Panc1 (cell line): ENCODE results near the gene GOLGA8A. TPM values are rescaled to one million over a fixed set of nuclear protein-coding genes. Genes with fewer than 3 reads are reported as not detected.

ENCODE experiments used
- ATAC-seq: fragments of 200-7000 bp; cut with Tn5 transposase; 2 replicates; pipeline ENCODE4 v1.9.1; 2020; ENCODE audit warnings: mild to moderate bottlenecking, moderate library complexity
- Bru-seq: library from RNA; stranded (reverse); fragments of 400-500 nt; gene quantifications from one replicate; lab custom pipeline; 2021; lab: Mats Ljungman, UMichigan
- BruChase-seq, 2 experiments: library from RNA; stranded (reverse); fragments of 400-500 nt; gene quantifications; one replicate each; lab custom pipeline; 2021; lab: Mats Ljungman, UMichigan
- BruUV-seq: library from RNA; stranded (reverse); fragments of 400-500 nt; replicated peaks from 2 replicates; lab custom pipeline; 2021; lab: Mats Ljungman, UMichigan
- CTCF ChIA-PET: fragments of 300-600 bp; sonication (Branson Sonifier 250); formaldehyde crosslinking; loops from one replicate; lab custom pipeline; 2022; ENCODE audit warnings: antibody characterized with exemption; lab: Charles Lee
- POLR2A ChIA-PET: fragments of 300-600 bp; sonication (Branson Sonifier 250); formaldehyde crosslinking; loops from one replicate; lab custom pipeline; 2022; ENCODE audit warnings: antibody characterized with exemption; lab: Charles Lee
- DNase-seq: peaks from one replicate; pipeline ENCODE4 v3.0.0-alpha.2; 2010; ENCODE audit warnings: low read depth, low spot score
- H3K27ac ChIP-seq: 2 replicates; pipeline ENCODE4 v1.5.1; 2011; ENCODE audit warnings: mild to moderate bottlenecking, low read length, inconsistent platforms
- H3K27me3 ChIP-seq: fragments of 200-500 bp; sonication (Bioruptor generic); 2 replicates; pipeline ENCODE4 v1.6.0; 2014; ENCODE audit warnings: low read length, inconsistent platforms; ENCODE audit not compliant: control insufficient read depth, insufficient read depth
- H3K36me3 ChIP-seq: fragments of 200-500 bp; sonication (Bioruptor generic); 2 replicates; pipeline ENCODE4 v1.5.1; 2014; ENCODE audit warnings: inconsistent platforms, mild to moderate bottlenecking, low read length, moderate library complexity; ENCODE audit not compliant: control insufficient read depth, insufficient read depth
- H3K4me1 ChIP-seq: 2 replicates; pipeline ENCODE4 v1.5.1; 2011; ENCODE audit warnings: inconsistent platforms, mild to moderate bottlenecking, low read length, moderate library complexity; ENCODE audit not compliant: control insufficient read depth, insufficient read depth
- H3K4me3 ChIP-seq, 2 experiments: 2 replicates each; pipeline ENCODE4 v1.5.1; 2011 to 2012; ENCODE audit warnings: low read depth in 2 of 2, low read length in 2 of 2, mild to moderate bottlenecking in 2 of 2, inconsistent platforms in 1 of 2, moderate library complexity in 1 of 2
- H3K9me3 ChIP-seq: fragments of 200-500 bp; sonication (Bioruptor generic); 2 replicates; pipeline ENCODE4 v1.5.1; 2014; ENCODE audit warnings: low read depth, mild to moderate bottlenecking, inconsistent platforms, low read length, moderate library complexity; ENCODE audit not compliant: control insufficient read depth, insufficient read depth
- POLR2AphosphoS5 ChIP-seq: IDR thresholded peaks from 2 replicates; pipeline ENCODE4 v1.6.1; 2012; ENCODE audit warnings: mild to moderate bottlenecking, low read depth, low read length, moderate library complexity
- SIN3A ChIP-seq: IDR thresholded peaks from 2 replicates; pipeline ENCODE4 v1.6.1; 2012; ENCODE audit warnings: low read depth, mild to moderate bottlenecking, low read length, moderate library complexity, borderline replicate concordance; ENCODE audit not compliant: insufficient read depth
- TCF7L2 ChIP-seq: IDR thresholded peaks from 2 replicates; pipeline ENCODE4 v1.6.1; 2011; ENCODE audit warnings: mild to moderate bottlenecking, low read depth, low read length, inconsistent platforms
- in situ Hi-C: cut with HindIII; loops from 2 replicates; pipeline ENCODE4 v1.10.0; 2016; ENCODE audit warnings: low sequenced_read_pairs, low pct_unique_long_range_greater_than_20kb
- intact Hi-C: fragments of 100-400 bp; cut with micrococcal nuclease; formaldehyde crosslinking; loops from one replicate; pipeline ENCODE4 v1.10.0; 2022; ENCODE audit not compliant: unreplicated experiment
- long read RNA-seq: library from polyadenylated mRNA; unstranded; transcript quantifications from one replicate; pipeline ENCODE4 v2.0.0, GENCODE V29; 2021; ENCODE audit not compliant: unreplicated experiment
- polyA plus RNA-seq: library from polyadenylated mRNA; unstranded; fragments of >200 nt; gene quantifications from one replicate; pipeline ENCODE4 v1.2.1, GENCODE V29; 2012; ENCODE audit warnings: missing spikeins; ENCODE audit not compliant: insufficient read length
- total RNA-seq: library from RNA; stranded (reverse); gene quantifications from one replicate; pipeline ENCODE4 v1.2.1, GENCODE V29; 2021; ENCODE audit not compliant: unreplicated experiment
- TF ChIP-seq, protein P1 (sequence below), 2 experiments: IDR thresholded peaks; 2 replicates each; pipeline ENCODE4 v1.6.1; 2011 to 2012; ENCODE audit warnings: low read depth in 2 of 2, control low read depth in 1 of 2, low read length in 1 of 2, mild to moderate bottlenecking in 1 of 2, moderate library complexity in 1 of 2; ENCODE audit not compliant: insufficient read depth in 1 of 2
- TF ChIP-seq, protein P2 (sequence below): fragments of 450-650 bp; IDR thresholded peaks from 2 replicates; pipeline ENCODE4 v1.5.1; 2017; ENCODE audit warnings: mild to moderate bottlenecking

GOLGA8A gene, protein sequence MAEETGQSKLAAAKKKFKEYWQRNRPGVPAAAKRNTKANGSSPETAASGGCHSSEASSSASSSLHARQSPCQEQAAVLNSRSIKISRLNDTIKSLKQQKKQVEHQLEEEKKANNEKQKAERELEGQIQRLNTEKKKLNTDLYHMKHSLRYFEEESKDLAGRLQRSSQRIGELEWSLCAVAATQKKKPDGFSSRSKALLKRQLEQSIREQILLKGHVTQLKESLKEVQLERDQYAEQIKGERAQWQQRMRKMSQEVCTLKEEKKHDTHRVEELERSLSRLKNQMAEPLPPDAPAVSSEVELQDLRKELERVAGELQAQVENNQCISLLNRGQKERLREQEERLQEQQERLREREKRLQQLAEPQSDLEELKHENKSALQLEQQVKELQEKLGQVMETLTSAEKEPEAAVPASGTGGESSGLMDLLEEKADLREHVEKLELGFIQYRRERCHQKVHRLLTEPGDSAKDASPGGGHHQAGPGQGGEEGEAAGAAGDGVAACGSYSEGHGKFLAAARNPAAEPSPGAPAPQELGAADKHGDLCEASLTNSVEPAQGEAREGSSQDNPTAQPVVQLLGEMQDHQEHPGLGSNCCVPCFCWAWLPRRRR
- total RNA-seq, result 99.1 TPM
- 90.4 TPM for polyA plus RNA-seq
- Bru-seq, nascent RNA, result percentile 93 among the genes with signal in this experiment
- BruChase-seq, experiment 1, labeled RNA remaining after a 2-hour chase, result percentile 95 among the genes with signal in this experiment
- BruChase-seq, experiment 2, labeled RNA remaining after a 6-hour chase, result percentile 98 among the genes with signal in this experiment
- long read RNA-seq, partial matches to known transcripts, result 133 of 223 reads
- long read RNA-seq, other reads (novel, unspliced or antisense), result 88 of 223 reads

DNA sequence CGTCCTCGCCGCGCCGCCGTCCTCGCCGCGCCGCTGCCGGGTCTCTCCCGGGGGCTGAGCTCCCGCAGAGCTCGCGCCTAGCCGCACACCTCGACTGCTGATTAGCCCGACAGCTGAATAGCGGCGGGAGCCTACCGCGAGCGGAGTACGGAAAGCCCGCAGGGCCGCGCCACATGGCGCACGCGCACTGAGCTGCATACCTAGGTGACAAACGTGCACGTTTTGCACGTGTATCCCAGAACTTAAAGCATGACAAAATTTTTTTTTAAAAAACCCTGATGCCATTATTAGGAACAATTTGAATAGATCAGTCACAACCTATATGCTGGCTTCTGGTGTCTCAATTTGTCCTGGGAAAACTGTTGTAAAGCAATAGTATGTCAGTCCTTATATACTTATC, at the start of gene GOLGA8A:
Gene GOLGA8A, minus strand, starts transcription at position 122 of the 400 bp plus-strand sequence. CDS start 48,117 bp downstream, outside the sequence.
- Histone ChIP-seq H3K27me3 (no peaks in the 10 kb centered on the region), H3K4me1 (peaks cover 8% of the 10 kb centered on the region; the same call in 1 of the 2 replicates), H3K36me3 (no peaks in the 10 kb centered on the region), H3K9me3 (no peaks in the 10 kb centered on the region), H3K4me3 (peak within 1 kb of the TSS; percentile 62 to 65), H3K27ac (peak within 1 kb of the TSS; percentile 76)
- intact Hi-C loops, result no loop called here
- in situ Hi-C loops, result no loop called here
- POLR2A ChIA-PET, result no interaction called here
- ATAC-seq, result peak; percentile 89
- BruUV-seq, result no TSS peak
- CTCF ChIA-PET, result no interaction called here
- TF ChIP-seq POLR2AphosphoS5, result peak; percentile 71
- TF ChIP-seq, protein P1, sequence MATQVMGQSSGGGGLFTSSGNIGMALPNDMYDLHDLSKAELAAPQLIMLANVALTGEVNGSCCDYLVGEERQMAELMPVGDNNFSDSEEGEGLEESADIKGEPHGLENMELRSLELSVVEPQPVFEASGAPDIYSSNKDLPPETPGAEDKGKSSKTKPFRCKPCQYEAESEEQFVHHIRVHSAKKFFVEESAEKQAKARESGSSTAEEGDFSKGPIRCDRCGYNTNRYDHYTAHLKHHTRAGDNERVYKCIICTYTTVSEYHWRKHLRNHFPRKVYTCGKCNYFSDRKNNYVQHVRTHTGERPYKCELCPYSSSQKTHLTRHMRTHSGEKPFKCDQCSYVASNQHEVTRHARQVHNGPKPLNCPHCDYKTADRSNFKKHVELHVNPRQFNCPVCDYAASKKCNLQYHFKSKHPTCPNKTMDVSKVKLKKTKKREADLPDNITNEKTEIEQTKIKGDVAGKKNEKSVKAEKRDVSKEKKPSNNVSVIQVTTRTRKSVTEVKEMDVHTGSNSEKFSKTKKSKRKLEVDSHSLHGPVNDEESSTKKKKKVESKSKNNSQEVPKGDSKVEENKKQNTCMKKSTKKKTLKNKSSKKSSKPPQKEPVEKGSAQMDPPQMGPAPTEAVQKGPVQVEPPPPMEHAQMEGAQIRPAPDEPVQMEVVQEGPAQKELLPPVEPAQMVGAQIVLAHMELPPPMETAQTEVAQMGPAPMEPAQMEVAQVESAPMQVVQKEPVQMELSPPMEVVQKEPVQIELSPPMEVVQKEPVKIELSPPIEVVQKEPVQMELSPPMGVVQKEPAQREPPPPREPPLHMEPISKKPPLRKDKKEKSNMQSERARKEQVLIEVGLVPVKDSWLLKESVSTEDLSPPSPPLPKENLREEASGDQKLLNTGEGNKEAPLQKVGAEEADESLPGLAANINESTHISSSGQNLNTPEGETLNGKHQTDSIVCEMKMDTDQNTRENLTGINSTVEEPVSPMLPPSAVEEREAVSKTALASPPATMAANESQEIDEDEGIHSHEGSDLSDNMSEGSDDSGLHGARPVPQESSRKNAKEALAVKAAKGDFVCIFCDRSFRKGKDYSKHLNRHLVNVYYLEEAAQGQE (IDR thresholded peaks at IDR 0.05; ENCODE audit: insufficient read depth in 1 of 2, low read depth in 2 of 2, low read length in 1 of 2), result no peak
- DNase-seq, result peak; percentile 70

DNA sequence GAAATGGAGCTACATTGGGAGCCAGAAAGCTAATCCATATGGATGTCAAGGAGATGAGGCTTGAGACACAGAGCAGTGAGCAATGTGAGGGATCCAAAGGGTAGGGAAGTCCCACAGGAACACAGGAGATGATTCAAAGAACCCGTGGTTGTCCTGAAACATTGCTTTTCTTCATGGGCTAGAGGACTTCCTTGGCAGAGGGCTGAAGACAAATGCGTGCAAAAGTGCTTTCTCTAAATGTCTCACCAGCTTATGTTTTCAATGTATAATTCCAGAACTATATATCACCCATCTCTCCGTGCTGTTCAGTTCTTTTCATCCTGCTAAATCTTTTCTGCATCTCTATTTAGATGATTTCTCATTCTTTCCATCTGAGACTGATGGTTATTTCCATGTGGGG, 46.0 kb upstream of the GOLGA8A start:
- H3K4me1 ChIP-seq, result no peaks in the 10 kb centered on the region
- CTCF ChIA-PET, result no interaction called here
- no TSS peak for BruUV-seq
- no peak for ATAC-seq
- POLR2A ChIA-PET, result no interaction called here
- intact Hi-C loops, result no loop called here
- TF ChIP-seq, protein P1 (IDR thresholded peaks at IDR 0.05; ENCODE audit: insufficient read depth in 1 of 2, low read depth in 2 of 2, low read length in 1 of 2), result no peak
- no peak for TF ChIP-seq TCF7L2
- TF ChIP-seq SIN3A, result no peak
- TF ChIP-seq, protein P2, sequence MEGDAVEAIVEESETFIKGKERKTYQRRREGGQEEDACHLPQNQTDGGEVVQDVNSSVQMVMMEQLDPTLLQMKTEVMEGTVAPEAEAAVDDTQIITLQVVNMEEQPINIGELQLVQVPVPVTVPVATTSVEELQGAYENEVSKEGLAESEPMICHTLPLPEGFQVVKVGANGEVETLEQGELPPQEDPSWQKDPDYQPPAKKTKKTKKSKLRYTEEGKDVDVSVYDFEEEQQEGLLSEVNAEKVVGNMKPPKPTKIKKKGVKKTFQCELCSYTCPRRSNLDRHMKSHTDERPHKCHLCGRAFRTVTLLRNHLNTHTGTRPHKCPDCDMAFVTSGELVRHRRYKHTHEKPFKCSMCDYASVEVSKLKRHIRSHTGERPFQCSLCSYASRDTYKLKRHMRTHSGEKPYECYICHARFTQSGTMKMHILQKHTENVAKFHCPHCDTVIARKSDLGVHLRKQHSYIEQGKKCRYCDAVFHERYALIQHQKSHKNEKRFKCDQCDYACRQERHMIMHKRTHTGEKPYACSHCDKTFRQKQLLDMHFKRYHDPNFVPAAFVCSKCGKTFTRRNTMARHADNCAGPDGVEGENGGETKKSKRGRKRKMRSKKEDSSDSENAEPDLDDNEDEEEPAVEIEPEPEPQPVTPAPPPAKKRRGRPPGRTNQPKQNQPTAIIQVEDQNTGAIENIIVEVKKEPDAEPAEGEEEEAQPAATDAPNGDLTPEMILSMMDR, result no peak
- no peak for TF ChIP-seq POLR2AphosphoS5
- H3K4me3 ChIP-seq, result no peak overlapping the region
- H3K27ac ChIP-seq, result no peak overlapping the region
- H3K27me3 ChIP-seq, result peaks cover 13% of the 10 kb centered on the region
- H3K36me3 ChIP-seq, result no peaks in the 10 kb centered on the region
- in situ Hi-C loops, result no loop called here
- DNase-seq, result no peak
- no peaks in the 10 kb centered on the region for H3K9me3 ChIP-seq
